Measurements from ENCODE around the gene NR2C2. TPM values are rescaled to one million over a fixed set of nuclear protein-coding genes. Genes with fewer than 3 reads are reported as not detected.

Gene NR2C2
- total RNA-seq, 1 donor from 2014 or later = 61.5 TPM

DNA sequence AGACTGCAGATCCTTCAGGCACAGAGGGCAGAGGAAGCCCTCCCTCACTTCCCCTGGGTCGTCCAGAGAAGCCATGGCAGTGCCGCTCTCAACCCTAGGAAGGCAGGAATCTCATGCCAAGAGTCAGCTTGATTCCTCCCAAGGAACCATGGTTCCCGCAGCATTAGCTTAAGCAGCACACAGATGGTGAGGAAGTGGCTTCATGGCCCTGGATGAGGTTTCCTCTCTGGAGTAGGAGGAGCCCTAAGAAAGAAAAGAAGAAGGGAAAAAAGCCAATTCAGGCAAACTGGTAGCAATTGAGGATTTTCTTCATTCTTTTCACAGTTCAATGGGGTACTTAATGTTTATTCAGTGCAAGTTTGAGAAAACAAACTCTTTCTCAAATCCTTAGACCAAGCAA lies 148.7 kb downstream of the NR2C2 start:
- intact Hi-C loops (cut with micrococcal nuclease) = loop anchor here (5.0 kb wide), 2 partner anchors 216 to 1211 kb away; no protein-coding TSS in a partner anchor

DNA sequence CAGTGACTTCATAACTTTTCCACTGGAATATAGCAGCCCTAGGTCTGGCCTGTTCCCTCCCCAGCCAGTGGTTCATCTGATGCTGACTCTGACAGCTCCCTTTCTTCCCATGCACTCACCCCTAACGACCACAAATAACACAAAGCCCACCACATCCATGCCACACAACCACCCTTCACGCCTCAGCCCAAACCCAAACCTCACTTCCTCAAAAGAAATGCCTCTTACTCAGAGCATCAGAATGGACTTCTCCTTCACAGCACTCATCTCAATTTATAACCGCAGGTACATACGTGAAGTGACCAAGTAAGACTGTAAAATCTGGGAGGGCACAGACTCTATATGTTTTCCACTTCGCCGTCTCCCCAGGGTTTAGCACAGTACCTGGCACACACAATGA lies 150.5 kb downstream of the NR2C2 start:
- intact Hi-C loops (cut with micrococcal nuclease) = loop anchor here (1.0 to 5.0 kb wide), 10 partner anchors 43 to 1413 kb away; partner anchors contain the start of genes DPH3, LSM3, OXNAD1 and XPC

Other genes starting within 250 kb of the NR2C2 start
- gene FGD5, start 128.6 kb upstream of the NR2C2 start, total RNA-seq = not detected in 2 replicates
- 50.5 and 54.5 TPM in 2 replicates for gene MRPS25, start 117.7 kb downstream of the NR2C2 start, total RNA-seq
- 18.1 and 18.7 TPM in 2 replicates for gene RBSN, start 151.6 kb downstream of the NR2C2 start, total RNA-seq